Natural killer cell (primary cell): Measurements from ENCODE around the gene FAT2. TPM values are rescaled to one million over a fixed set of nuclear protein-coding genes. Genes with fewer than 3 reads are reported as not detected.

Source experiments
- ATAC-seq, 3 donors: fragments of 150-1000 bp in 2 of 3; fragments of 200-7000 bp in 1 of 3; cut with Tn5 transposase; 1 replicate in 1 of 3; 2 replicates in 2 of 3; pipeline ENCODE4 v1.10.0; 2021; ENCODE audit warnings: mild to moderate bottlenecking in 2 of 3, moderate library complexity in 2 of 3
- DNase-seq, 2 donors: peaks; one replicate each; pipeline versions ENCODE4 v3.0.0 to v3.0.0-alpha.2; 2013 to 2021; ENCODE audit warnings: mixed read lengths in 1 of 2
- H3K27ac ChIP-seq: one replicate; pipeline ENCODE4 v1.5.1; 2013; ENCODE audit warnings: mild to moderate bottlenecking, low read length
- H3K27me3 ChIP-seq: one replicate; pipeline ENCODE4 v1.6.1; 2013; ENCODE audit warnings: low read length; ENCODE audit not compliant: control insufficient read depth, insufficient read depth
- H3K36me3 ChIP-seq: one replicate; pipeline ENCODE4 v1.6.1; 2013; ENCODE audit warnings: low read length; ENCODE audit not compliant: control insufficient read depth, insufficient read depth
- H3K4me1 ChIP-seq: one replicate; pipeline ENCODE4 v1.6.1; 2013; ENCODE audit warnings: low read length; ENCODE audit not compliant: control insufficient read depth, insufficient read depth
- H3K4me3 ChIP-seq: one replicate; pipeline ENCODE4 v1.5.1; 2013; ENCODE audit warnings: low read length
- H3K9me3 ChIP-seq: one replicate; pipeline ENCODE4 v1.6.1; 2013; ENCODE audit warnings: low read length; ENCODE audit not compliant: control insufficient read depth, insufficient read depth
- H3K27ac Mint-ChIP-seq, 2 donors: one replicate each; pipeline ENCODE4 v1.8.0; 2022; ENCODE audit warnings: mild to moderate bottlenecking in 2 of 2, mixed read lengths in 2 of 2, moderate library complexity in 1 of 2
- H3K27me3 Mint-ChIP-seq, 2 donors: one replicate each; pipeline ENCODE4 v1.8.0; 2022; ENCODE audit warnings: low read depth in 2 of 2, mixed read lengths in 2 of 2
- H3K36me3 Mint-ChIP-seq: one replicate; pipeline ENCODE4 v1.8.0; 2022; ENCODE audit warnings: mixed read lengths
- H3K4me1 Mint-ChIP-seq, 2 donors: one replicate each; pipeline ENCODE4 v1.8.0; 2022; ENCODE audit warnings: mixed read lengths in 2 of 2
- H3K4me3 Mint-ChIP-seq: one replicate; pipeline ENCODE4 v1.8.0; 2022; ENCODE audit warnings: mild to moderate bottlenecking, moderate library complexity, mixed read lengths
- H3K9me3 Mint-ChIP-seq, 2 donors: one replicate each; pipeline ENCODE4 v1.8.0; 2022; ENCODE audit warnings: mixed read lengths in 2 of 2
- WGBS: methylation state at CpG from one replicate; pipeline ENCODE4 v1.1.7; 2013; ENCODE audit warnings: missing lambda C conversion rate; ENCODE audit not compliant: insufficient coverage; 5-methylcytosine and 5-hydroxymethylcytosine counted together
- intact Hi-C: fragments of 100-400 bp; cut with micrococcal nuclease; formaldehyde crosslinking; loops from one replicate; pipeline ENCODE4 v1.14.2; 2022
- total RNA-seq, 4 donors: library from RNA; stranded (reverse); fragments of 120-200 nt in 1 of 4; gene quantifications; one replicate each; pipeline versions ENCODE4 v1.2.3 to v1.2.4, GENCODE V29; 2013 to 2022
- TF ChIP-seq, protein P1 (sequence below): fragments of 200-600 bp; IDR thresholded peaks from one replicate; pipeline ENCODE4 v1.8.0; 2022; ENCODE audit warnings: antibody characterized with exemption

FAT2 gene
- total RNA-seq, 3 donors from 2014 or later (not counting 1 experiment from before 2014, with no cell fraction given): not detected

- DNase-seq (no peak), ATAC-seq (no peak)
- Mint-ChIP-seq H3K27me3 (peaks cover 9 to 10% of the 10 kb centered on the region in 2 donors), H3K27ac (no peak overlapping the region), H3K36me3 (no peaks in the 10 kb centered on the region), H3K4me3 (no peak overlapping the region), H3K4me1 (peaks cover 0 to 6% of the 10 kb centered on the region in 2 donors), H3K9me3 (no peaks in the 10 kb centered on the region)
- Histone ChIP-seq H3K27ac (no peak overlapping the region), H3K36me3 (no peaks in the 10 kb centered on the region), H3K4me3 (no peak overlapping the region), H3K9me3 (no peaks in the 10 kb centered on the region), H3K27me3 (no peaks in the 10 kb centered on the region), H3K4me1 (peaks cover 3% of the 10 kb centered on the region)
- TF ChIP-seq, protein P1, sequence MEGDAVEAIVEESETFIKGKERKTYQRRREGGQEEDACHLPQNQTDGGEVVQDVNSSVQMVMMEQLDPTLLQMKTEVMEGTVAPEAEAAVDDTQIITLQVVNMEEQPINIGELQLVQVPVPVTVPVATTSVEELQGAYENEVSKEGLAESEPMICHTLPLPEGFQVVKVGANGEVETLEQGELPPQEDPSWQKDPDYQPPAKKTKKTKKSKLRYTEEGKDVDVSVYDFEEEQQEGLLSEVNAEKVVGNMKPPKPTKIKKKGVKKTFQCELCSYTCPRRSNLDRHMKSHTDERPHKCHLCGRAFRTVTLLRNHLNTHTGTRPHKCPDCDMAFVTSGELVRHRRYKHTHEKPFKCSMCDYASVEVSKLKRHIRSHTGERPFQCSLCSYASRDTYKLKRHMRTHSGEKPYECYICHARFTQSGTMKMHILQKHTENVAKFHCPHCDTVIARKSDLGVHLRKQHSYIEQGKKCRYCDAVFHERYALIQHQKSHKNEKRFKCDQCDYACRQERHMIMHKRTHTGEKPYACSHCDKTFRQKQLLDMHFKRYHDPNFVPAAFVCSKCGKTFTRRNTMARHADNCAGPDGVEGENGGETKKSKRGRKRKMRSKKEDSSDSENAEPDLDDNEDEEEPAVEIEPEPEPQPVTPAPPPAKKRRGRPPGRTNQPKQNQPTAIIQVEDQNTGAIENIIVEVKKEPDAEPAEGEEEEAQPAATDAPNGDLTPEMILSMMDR: no peak
- 90% methylated on average over 7 of the region's 8 CpGs for WGBS
- intact Hi-C loops: no loop called here
Observed at GRCh38 chr5:151572657-151573368, 18.3 kb downstream of the FAT2 start.

DNA sequence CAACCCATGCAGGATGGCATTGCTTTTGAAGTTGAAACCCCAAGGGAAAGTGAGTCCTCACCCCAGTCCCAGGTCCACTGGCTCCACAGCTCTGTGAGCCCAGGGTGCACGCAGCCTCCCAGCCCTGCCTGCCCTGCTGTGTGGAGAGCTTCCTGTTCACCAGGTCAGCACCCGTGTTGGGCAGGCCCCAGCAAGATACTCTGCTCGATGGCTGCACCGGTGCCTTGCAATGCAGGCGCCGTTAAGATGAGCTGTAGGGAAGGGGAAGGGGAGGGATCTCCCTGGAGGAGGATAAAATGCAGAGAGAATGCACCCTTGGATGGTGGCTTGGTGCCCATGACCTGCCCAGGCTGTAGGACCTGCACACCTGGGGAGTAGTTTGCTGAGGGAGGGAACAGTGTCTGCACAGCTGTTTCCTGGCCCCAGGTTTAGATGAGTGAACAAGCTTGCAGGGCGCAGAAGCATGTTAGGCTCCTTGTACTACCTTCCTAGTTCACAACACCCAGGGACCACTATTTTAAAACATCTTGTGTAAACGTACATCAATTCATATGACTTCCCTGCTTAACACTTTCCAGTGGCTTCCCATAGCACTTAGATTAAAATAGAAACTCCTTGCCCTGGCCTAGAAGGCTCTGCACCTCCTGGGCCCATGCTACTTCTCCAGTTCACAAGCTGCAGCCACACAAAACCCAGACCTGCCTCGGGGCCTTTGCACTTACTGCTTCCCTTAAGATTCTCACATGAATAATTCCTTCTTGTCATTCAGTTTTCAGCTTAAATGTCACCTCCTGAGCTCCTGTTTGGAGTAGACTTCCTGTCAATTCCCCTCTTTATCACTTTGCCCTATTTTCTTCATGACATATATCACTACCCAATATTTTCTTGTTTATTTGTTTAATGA lies 19.6 kb downstream of the FAT2 start:
- WGBS: 76% methylated on average over 9 of the region's 9 CpGs
- Mint-ChIP-seq H3K27ac (no peak overlapping the region), H3K4me1 (no peaks in the 10 kb centered on the region), H3K36me3 (no peaks in the 10 kb centered on the region), H3K27me3 (peaks cover 0 to 4% of the 10 kb centered on the region in 2 donors), H3K4me3 (no peak overlapping the region), H3K9me3 (no peaks in the 10 kb centered on the region)
- intact Hi-C loops: no loop called here
- TF ChIP-seq, protein P1: no peak
- Histone ChIP-seq H3K4me3 (no peak overlapping the region), H3K36me3 (no peaks in the 10 kb centered on the region), H3K27me3 (no peaks in the 10 kb centered on the region), H3K4me1 (no peaks in the 10 kb centered on the region), H3K9me3 (no peaks in the 10 kb centered on the region), H3K27ac (no peak overlapping the region)
- no peak for DNase-seq
- ATAC-seq: no peak

DNA sequence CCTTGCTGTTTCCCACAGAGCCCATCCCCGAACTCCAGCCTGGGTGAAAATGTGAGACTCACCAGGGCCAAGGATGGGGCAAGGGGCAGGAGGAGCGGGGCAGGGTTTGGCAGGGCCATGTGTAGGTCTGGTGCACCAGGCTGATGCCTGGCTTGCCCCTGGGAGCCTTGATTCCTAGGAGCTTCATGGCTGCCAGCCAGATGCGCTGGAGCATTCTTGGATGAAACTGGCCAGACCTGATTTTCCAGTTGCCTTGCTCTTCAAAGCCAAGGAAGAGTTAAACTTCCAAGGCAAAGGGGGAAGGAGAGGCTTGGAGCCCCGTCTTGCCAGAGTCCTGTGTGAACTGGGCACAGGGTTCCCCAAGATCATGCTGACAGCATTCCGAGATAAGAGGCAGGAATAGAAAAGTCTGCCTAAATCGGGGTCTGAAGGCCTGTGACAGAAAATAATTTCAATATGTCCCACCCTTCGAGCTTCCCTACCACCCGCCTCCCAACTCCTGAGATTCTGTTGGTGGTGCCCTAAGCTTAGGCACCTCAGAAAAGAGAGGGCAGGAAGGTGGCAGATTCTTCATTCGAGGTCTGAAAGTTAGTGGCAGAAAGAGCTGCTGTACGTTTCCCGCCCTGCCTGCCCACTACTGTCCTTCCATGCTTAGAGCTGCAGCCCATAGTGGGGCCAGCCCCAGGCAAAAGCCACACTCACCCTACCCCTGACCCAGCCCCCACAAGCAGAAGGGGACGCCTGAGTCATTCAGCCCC lies 20.4 kb downstream of the FAT2 start:
- WGBS: 90% methylated on average over 12 of the region's 12 CpGs
- H3K27me3 Mint-ChIP-seq: peaks cover 0 to 4% of the 10 kb centered on the region in 2 donors
- intact Hi-C loops: no loop called here
- Histone ChIP-seq H3K36me3 (no peaks in the 10 kb centered on the region), H3K4me1 (no peaks in the 10 kb centered on the region), H3K4me3 (no peak overlapping the region), H3K9me3 (no peaks in the 10 kb centered on the region), H3K27me3 (no peaks in the 10 kb centered on the region), H3K27ac (no peak overlapping the region)
- DNase-seq (no peak), ATAC-seq (no peak)
- H3K36me3 Mint-ChIP-seq: no peaks in the 10 kb centered on the region
- H3K9me3 Mint-ChIP-seq: no peaks in the 10 kb centered on the region
- TF ChIP-seq, protein P1: no peak
- H3K27ac Mint-ChIP-seq: no peak overlapping the region
- no peaks in the 10 kb centered on the region for H3K4me1 Mint-ChIP-seq
- no peak overlapping the region for H3K4me3 Mint-ChIP-seq
